ENCODE results near the gene CALY.

GRCh38 chr10:133324198-133324792 lies 12.4 kb downstream of the CALY start:
- TF ChIP-seq CTCF (conservative IDR thresholded peaks at IDR 0.05; ENCODE audit: low read length) (no peak), EZH2phosphoT487 (IDR thresholded peaks at IDR 0.05; ENCODE audit: borderline replicate concordance) (no peak)

Measured in Loucy (cell line).